ENCODE data around the gene GMCL2.

The GMCL2 gene

DNA sequence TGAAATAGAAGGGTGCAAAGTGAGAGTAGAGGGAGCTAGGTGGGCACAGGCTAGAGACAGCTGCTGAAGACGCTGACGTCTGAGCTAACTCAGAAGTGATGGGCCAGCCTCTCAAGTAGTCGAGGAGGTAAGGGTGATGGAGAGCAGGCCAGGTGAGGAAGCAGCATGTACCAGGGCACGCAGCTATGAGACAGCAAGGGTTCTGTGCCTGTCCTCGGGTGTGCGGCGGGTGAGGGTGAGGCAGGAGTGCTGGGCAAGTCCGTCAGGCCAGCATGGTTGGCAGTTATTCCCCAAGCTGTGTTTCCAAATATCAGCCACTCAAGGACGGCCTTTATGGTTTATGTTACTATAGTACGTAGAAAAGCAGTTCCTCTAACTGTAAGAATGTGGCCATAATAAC, 50.2 kb downstream of the GMCL2 start:
- DNase-seq = no peak
